CD4-positive, CD25-positive, alpha-beta regulatory T cell (primary cell): ENCODE data around the gene HDAC9. TPM values are rescaled to one million over a fixed set of nuclear protein-coding genes. Genes with fewer than 3 reads are reported as not detected.
"Not testable (repeated sequence)": the region's sequence is repeated elsewhere in the genome, so short reads cannot be mapped to it uniquely, and the experiment has no call there.

Experiments
- ATAC-seq, 2 donors: fragments of 150-1000 bp; cut with Tn5 transposase; one replicate each; pipeline ENCODE4 v1.10.0; 2021; ENCODE audit warnings: low read depth in 2 of 2, moderate number of reproducible peaks in 2 of 2, moderate library complexity in 1 of 2
- DNase-seq, 3 donors: peaks; one replicate each; pipeline versions ENCODE4 v3.0.0 to v3.0.0-alpha.2; 2012 to 2022; ENCODE audit warnings: mixed read lengths in 1 of 3
- H3K27ac ChIP-seq: one replicate; pipeline ENCODE4 v1.7.0; 2013; ENCODE audit warnings: mild to moderate bottlenecking, low read length; ENCODE audit not compliant: insufficient read depth, poor library complexity, severe bottlenecking
- H3K27me3 ChIP-seq: one replicate; pipeline ENCODE4 v1.7.0; 2013; ENCODE audit warnings: low read length; ENCODE audit not compliant: control insufficient read depth, insufficient read depth
- H3K36me3 ChIP-seq: one replicate; pipeline ENCODE4 v1.7.0; 2013; ENCODE audit warnings: mild to moderate bottlenecking, low read length, moderate library complexity; ENCODE audit not compliant: control insufficient read depth, insufficient read depth
- H3K4me1 ChIP-seq: 2 replicates; pipeline ENCODE4 v1.7.0; 2013; ENCODE audit warnings: mild to moderate bottlenecking, low read length; ENCODE audit not compliant: insufficient read depth, control insufficient read depth, poor library complexity, severe bottlenecking
- H3K4me3 ChIP-seq: one replicate; pipeline ENCODE4 v1.7.0; 2013; ENCODE audit warnings: low read depth, mild to moderate bottlenecking, low read length, moderate library complexity
- H3K9me3 ChIP-seq, 2 experiments: 1 replicate in 1 of 2; 2 replicates in 1 of 2; pipeline ENCODE4 v1.7.0; 2013; ENCODE audit warnings: low read length in 2 of 2, mild to moderate bottlenecking in 1 of 2, moderate library complexity in 1 of 2; ENCODE audit not compliant: control insufficient read depth in 2 of 2
- H3K27ac Mint-ChIP-seq, 3 donors: one replicate each; pipeline ENCODE4 v1.8.0; 2020 to 2022; ENCODE audit warnings: mild to moderate bottlenecking in 3 of 3, mixed read lengths in 3 of 3, moderate library complexity in 2 of 3
- H3K27me3 Mint-ChIP-seq: one replicate; pipeline ENCODE4 v1.8.0; 2022; ENCODE audit warnings: mild to moderate bottlenecking, mixed read lengths
- H3K36me3 Mint-ChIP-seq: one replicate; pipeline ENCODE4 v1.8.0; 2020; ENCODE audit warnings: mixed read lengths
- H3K4me1 Mint-ChIP-seq, 4 donors: one replicate each; pipeline ENCODE4 v1.8.0; 2020 to 2022; ENCODE audit warnings: mixed read lengths in 4 of 4, mild to moderate bottlenecking in 1 of 4
- H3K4me3 Mint-ChIP-seq, 4 donors: one replicate each; pipeline ENCODE4 v1.8.0; 2020 to 2022; ENCODE audit warnings: mild to moderate bottlenecking in 4 of 4, mixed read lengths in 4 of 4, moderate library complexity in 3 of 4
- H3K9me3 Mint-ChIP-seq, 7 donors: one replicate each; pipeline ENCODE4 v1.8.0; 2020 to 2022; ENCODE audit warnings: mixed read lengths in 7 of 7, mild to moderate bottlenecking in 3 of 7, moderate library complexity in 2 of 7
- polyA plus RNA-seq, 4 donors: library from polyadenylated mRNA; unstranded; fragments of 300-500 nt; fragmentation: Illumina TruSeq; gene quantifications; one replicate each; pipeline ENCODE4 v1.2.3, GENCODE V29; 2021
- total RNA-seq: library from RNA; stranded (reverse); gene quantifications from one replicate; pipeline ENCODE4 v1.2.3, GENCODE V29; 2022

The HDAC9 gene
- total and polyA plus RNA-seq, 5 donors from 2014 or later: 4.1 to 23.7 (median 10.4) TPM

DNA sequence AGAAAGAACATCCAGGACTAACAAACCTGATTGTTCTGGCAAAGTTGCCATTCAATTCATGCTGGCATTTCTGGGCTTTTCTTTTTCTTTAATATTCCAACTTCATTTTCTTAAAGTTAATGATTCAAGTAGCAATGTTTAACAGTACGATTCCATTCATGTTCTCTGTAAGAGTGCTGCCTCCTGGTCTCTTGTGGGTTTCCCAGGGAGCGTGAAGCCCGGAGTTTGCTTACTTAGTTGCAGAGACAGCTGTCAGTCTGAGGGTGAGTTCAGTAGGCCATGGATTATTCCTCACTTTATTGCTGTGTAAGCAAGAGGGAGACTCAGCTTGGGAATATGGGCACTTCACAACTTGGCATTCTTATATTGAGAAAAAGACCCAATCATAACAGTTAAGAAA, 479.7 kb downstream of the HDAC9 start:
- no peaks in the 10 kb centered on the region for H3K36me3 Mint-ChIP-seq
- H3K4me1 Mint-ChIP-seq: no peaks in the 10 kb centered on the region
- Histone ChIP-seq H3K9me3 (no peaks in the 10 kb centered on the region), H3K4me3 (no peak overlapping the region), H3K27me3 (no peaks in the 10 kb centered on the region), H3K36me3 (no peaks in the 10 kb centered on the region), H3K27ac (no peak overlapping the region), H3K4me1 (no peaks in the 10 kb centered on the region)
- H3K4me3 Mint-ChIP-seq: no peak overlapping the region
- no peak overlapping the region for H3K27ac Mint-ChIP-seq
- no peak for ATAC-seq
- H3K9me3 Mint-ChIP-seq: peaks cover 0 to 29% (median 4%) of the 10 kb centered on the region in 7 donors
- no peak for DNase-seq
- no peaks in the 10 kb centered on the region for H3K27me3 Mint-ChIP-seq

DNA sequence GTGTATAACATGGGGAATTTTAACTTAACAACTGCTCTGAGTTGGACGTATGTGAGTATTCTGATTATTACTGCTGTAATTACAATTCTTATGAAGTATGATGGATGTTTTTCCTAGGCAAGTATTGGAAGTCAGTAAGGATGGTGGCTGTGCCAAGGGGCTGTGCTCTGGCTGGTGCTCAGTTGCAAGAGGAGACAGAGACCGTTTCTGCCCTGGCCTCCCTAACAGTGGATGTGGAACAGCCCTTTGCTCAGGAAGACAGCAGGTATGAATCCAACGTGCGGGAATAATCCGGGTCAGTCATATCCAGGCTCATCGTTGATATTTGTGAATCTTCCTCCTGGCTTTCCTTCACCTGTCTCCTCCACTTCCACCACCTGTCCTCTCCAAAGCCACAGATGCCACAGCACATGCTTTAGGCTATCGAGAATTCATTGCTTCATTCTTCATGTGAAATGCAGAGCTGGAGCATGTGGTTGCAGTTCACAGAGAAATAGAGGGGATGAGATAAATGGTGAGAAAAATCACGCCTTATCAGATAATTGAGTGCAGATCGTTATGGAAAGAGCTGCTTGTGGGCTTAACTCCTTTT, 480.2 kb downstream of the HDAC9 start:
- Mint-ChIP-seq H3K4me3 (no peak overlapping the region), H3K27me3 (no peaks in the 10 kb centered on the region), H3K36me3 (no peaks in the 10 kb centered on the region), H3K27ac (no peak overlapping the region), H3K4me1 (no peaks in the 10 kb centered on the region), H3K9me3 (peaks cover 0 to 30% (median 4%) of the 10 kb centered on the region in 7 donors)
- no peak for ATAC-seq
- DNase-seq: no peak
- Histone ChIP-seq H3K36me3 (no peaks in the 10 kb centered on the region), H3K27ac (no peak overlapping the region), H3K4me1 (no peaks in the 10 kb centered on the region), H3K4me3 (no peak overlapping the region), H3K27me3 (no peaks in the 10 kb centered on the region), H3K9me3 (no peaks in the 10 kb centered on the region)

DNA sequence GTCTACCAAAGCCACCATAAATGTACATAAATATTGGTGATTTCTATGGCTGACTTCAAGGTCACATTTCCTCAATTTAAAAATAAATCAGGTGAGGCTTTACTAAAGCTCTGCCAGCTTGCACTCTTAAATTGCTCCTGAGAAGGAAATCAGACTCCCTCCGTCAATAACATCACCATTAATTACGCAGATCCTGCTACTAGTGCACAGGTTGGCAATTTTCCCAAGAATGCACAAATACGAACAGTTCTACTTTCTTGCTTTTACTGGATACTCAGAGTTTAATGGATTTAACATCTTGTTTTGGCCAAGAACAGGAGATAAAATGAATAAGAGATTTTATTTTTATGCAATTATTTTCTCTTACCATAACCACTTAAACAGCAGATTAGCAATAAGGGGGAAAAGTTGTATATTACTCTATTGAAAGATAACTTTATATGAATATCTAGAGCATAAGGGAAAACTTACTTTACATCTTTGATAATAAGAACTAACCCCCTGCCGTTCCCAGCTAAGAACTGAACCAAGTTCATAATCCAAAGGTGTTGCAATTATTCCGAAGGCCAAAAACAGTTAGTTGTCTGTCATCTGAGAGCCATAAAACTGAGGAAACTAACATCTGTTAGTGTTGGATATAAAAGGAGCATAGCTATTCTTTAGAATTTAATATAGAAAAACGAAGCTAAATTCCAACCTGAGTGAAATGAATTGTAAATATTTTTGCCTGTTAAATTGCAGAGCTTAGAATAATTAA, 481.3 kb downstream of the HDAC9 start:
- H3K36me3 ChIP-seq: no peaks in the 10 kb centered on the region
- DNase-seq: no peak
- Mint-ChIP-seq H3K9me3 (peaks cover 0 to 27% (median 4%) of the 10 kb centered on the region in 7 donors), H3K27ac (no peak overlapping the region), H3K4me3 (no peak overlapping the region), H3K27me3 (no peaks in the 10 kb centered on the region), H3K36me3 (no peaks in the 10 kb centered on the region), H3K4me1 (no peaks in the 10 kb centered on the region)
- ATAC-seq: no peak
- no peak overlapping the region for H3K27ac ChIP-seq
- no peak overlapping the region for H3K4me3 ChIP-seq
- no peaks in the 10 kb centered on the region for H3K4me1 ChIP-seq
- H3K9me3 ChIP-seq: no peaks in the 10 kb centered on the region
- H3K27me3 ChIP-seq: no peaks in the 10 kb centered on the region

DNA sequence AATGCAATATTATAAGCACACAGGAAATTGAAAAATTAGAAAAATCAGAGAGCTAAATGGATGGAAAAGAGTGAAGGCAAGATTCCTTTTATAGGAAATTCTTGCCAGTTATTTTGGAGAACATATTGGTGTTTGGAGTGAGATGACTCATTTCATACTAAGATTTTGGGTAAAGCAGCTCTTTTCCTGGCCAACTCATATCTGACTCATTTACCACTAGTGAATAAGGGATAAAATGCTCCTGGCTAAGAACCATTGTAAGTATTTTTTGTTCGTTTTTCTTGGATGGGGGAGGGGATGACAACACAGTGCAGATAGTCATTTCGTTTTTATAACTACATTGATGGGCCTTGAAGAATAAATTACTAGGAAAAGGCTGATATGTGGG, 482.6 kb downstream of the HDAC9 start:
- Histone ChIP-seq H3K9me3 (peaks cover 0 to 1% of the 10 kb centered on the region in 2 experiments), H3K36me3 (no peaks in the 10 kb centered on the region), H3K4me1 (no peaks in the 10 kb centered on the region), H3K27me3 (no peaks in the 10 kb centered on the region), H3K27ac (no peak overlapping the region), H3K4me3 (no peak overlapping the region)
- H3K4me1 Mint-ChIP-seq: no peaks in the 10 kb centered on the region
- no peak for ATAC-seq
- peaks cover 0 to 28% (median 3%) of the 10 kb centered on the region in 7 donors for H3K9me3 Mint-ChIP-seq
- no peak overlapping the region for H3K4me3 Mint-ChIP-seq
- no peak overlapping the region for H3K27ac Mint-ChIP-seq
- no peaks in the 10 kb centered on the region for H3K27me3 Mint-ChIP-seq
- no peak for DNase-seq
- H3K36me3 Mint-ChIP-seq: no peaks in the 10 kb centered on the region

DNA sequence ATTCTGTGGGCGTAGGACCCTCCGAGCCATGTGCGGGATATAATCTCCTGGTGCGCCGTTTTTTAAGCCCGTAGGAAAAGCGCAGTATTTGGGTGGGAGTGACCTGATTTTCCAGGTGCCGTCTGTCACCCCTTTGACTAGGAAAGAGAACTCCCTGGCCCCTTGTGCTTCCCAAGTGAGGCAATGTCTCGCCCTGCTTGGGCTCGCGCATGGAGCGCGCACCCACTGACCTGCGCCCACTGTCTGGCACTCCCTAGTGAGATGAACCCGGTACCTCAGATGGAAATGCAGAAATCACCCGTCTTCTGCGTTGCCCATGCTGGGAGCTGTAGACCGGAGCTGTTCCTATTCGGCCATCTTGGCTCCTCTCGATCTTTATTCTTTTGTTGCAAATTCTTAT, 495.2 kb downstream of the HDAC9 start:
- not testable (repeated sequence) for H3K9me3 Mint-ChIP-seq, H3K4me3 ChIP-seq, ATAC-seq, H3K36me3 ChIP-seq, H3K36me3 Mint-ChIP-seq, H3K4me1 ChIP-seq, H3K27me3 Mint-ChIP-seq, H3K9me3 ChIP-seq, H3K27ac ChIP-seq, H3K4me1 Mint-ChIP-seq, H3K4me3 Mint-ChIP-seq, H3K27ac Mint-ChIP-seq, DNase-seq, H3K27me3 ChIP-seq

DNA sequence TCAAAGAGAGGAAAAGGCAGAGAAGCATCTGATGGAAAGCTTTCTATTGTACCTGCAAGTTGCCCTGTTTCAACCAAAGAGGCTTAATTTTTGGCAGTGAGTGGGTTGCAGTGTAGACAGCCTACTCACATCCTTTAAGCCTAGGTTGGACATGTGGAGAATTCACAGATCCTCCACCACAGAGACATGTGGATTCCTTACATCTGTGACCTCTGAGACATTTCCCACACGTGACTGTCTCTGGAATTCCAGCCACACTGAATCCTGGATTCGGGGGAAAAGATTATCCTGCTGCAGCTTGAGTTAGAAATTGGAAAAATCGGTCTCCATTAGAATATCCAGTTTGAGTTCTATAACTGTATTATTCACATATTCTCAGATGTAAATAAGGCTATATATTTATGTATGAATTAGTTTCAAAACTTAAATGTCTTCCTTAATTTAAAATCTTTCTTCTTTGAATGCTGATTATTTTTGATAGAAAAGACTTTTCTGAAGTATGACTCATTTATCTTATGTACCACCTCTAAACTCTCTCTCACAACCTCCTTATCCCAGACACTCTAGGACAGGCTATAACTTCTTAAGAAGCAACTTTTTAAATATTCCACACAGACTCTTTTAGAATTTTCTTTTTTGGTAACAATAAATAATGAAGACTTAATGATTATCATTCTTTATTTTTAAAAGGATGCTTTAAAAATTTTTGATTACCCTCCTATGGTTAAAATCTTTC, 498.6 kb downstream of the HDAC9 start:
- no peak overlapping the region for H3K4me3 ChIP-seq
- Mint-ChIP-seq H3K27ac (no peak overlapping the region), H3K36me3 (no peaks in the 10 kb centered on the region), H3K27me3 (no peaks in the 10 kb centered on the region), H3K9me3 (peaks cover 0 to 3% (median 0%) of the 10 kb centered on the region in 7 donors), H3K4me3 (no peak overlapping the region), H3K4me1 (no peaks in the 10 kb centered on the region)
- H3K36me3 ChIP-seq: no peaks in the 10 kb centered on the region
- H3K4me1 ChIP-seq: no peaks in the 10 kb centered on the region
- no peaks in the 10 kb centered on the region for H3K27me3 ChIP-seq
- no peak for DNase-seq
- no peak overlapping the region for H3K27ac ChIP-seq
- ATAC-seq: no peak
- no peaks in the 10 kb centered on the region for H3K9me3 ChIP-seq

DNA sequence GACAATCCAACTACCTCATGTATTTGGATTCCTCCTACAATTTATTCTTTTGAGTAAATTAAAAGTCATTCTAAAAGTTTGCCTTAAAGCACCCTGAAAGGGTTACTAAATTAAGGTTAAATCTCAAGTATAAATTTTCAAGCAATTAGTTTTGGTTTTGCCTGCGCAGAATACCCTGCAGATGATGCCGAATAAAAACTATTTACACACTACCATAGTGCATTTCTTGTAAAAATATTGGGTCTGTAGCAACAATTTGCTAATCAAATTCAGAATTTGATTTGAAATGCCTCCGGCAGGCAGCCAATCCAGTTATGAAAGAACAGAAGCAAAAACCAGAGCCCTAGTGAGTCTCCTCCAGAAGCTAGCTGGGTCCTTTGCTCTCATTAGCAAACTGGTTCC, 499.7 kb downstream of the HDAC9 start:
- Histone ChIP-seq H3K4me1 (no peaks in the 10 kb centered on the region), H3K4me3 (no peak overlapping the region), H3K27me3 (no peaks in the 10 kb centered on the region), H3K27ac (no peak overlapping the region), H3K9me3 (no peaks in the 10 kb centered on the region), H3K36me3 (no peaks in the 10 kb centered on the region)
- H3K27ac Mint-ChIP-seq: no peak overlapping the region
- H3K4me3 Mint-ChIP-seq: no peak overlapping the region
- peaks cover 0 to 3% (median 0%) of the 10 kb centered on the region in 7 donors for H3K9me3 Mint-ChIP-seq
- ATAC-seq: no peak
- H3K27me3 Mint-ChIP-seq: no peaks in the 10 kb centered on the region
- H3K36me3 Mint-ChIP-seq: no peaks in the 10 kb centered on the region
- no peaks in the 10 kb centered on the region for H3K4me1 Mint-ChIP-seq
- DNase-seq: no peak
